Measurements from ENCODE around the gene ELOVL5.

The ELOVL5 gene

DNA sequence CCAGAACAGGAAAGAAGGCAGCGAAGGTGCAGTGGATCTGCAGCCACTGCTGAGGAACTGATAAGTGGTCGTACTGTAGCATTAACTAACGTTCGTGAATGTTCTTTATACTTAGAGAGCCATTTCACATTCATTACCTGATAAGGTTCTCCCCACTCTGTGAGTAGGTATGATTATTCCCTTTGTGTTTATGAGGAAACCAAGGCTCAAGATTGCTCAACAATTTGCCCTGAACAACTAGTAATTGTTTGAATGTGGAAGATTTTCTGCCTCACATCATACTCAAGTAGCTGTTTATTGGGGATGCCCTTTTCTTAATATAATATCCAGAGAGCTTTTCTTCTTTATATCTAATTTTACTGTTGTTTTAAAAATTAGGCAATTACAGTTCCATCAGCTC, 24.9 kb upstream of the ELOVL5 start:
- H3K4me3 ChIP-seq (ENCODE audit: low read depth, low read length): no peak overlapping the region
- H3K27ac ChIP-seq: no peak overlapping the region
- H3K36me3 ChIP-seq: no peaks in the 10 kb centered on the region
- no peaks in the 10 kb centered on the region for H3K9me3 ChIP-seq (ENCODE audit: severe bottlenecking)
- no peak for DNase-seq
- no peaks in the 10 kb centered on the region for H3K27me3 ChIP-seq (ENCODE audit: insufficient read depth, low read depth, severe bottlenecking)
- TF ChIP-seq, protein P1, sequence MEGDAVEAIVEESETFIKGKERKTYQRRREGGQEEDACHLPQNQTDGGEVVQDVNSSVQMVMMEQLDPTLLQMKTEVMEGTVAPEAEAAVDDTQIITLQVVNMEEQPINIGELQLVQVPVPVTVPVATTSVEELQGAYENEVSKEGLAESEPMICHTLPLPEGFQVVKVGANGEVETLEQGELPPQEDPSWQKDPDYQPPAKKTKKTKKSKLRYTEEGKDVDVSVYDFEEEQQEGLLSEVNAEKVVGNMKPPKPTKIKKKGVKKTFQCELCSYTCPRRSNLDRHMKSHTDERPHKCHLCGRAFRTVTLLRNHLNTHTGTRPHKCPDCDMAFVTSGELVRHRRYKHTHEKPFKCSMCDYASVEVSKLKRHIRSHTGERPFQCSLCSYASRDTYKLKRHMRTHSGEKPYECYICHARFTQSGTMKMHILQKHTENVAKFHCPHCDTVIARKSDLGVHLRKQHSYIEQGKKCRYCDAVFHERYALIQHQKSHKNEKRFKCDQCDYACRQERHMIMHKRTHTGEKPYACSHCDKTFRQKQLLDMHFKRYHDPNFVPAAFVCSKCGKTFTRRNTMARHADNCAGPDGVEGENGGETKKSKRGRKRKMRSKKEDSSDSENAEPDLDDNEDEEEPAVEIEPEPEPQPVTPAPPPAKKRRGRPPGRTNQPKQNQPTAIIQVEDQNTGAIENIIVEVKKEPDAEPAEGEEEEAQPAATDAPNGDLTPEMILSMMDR (IDR thresholded peaks at IDR 0.05; ENCODE audit: low read depth, low read length): no peak

DNA sequence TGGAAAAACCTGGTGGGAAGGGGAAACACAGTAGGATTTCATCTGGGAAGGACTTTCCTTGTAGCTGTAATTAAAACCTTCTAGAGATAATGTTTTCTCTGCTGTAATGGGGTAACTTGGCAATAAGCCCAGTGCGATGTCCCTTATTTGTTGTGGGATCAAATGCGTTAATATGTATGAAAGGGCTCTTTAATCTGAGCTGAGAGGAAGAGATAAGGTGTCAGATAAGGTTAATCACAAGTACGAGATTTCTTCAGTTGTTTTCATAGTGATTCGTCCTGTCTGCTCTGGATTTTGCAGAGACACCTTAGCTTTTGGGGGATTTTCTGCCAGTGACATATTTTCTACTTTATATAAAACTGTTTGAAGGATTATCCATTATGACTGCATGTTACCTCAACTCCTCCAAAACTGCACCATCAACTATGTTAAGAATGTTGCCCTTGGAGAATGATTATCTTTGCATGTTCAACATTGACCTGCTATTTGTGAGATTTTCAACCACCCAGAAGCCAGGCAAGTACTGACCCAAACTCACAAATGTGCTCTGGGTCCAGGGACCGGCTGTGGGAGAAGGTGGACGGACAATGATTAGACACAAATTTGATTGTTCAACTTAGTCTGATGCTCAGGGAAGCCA, 21.2 kb upstream of the ELOVL5 start:
- H3K4me3 ChIP-seq (ENCODE audit: low read depth, low read length): no peak overlapping the region
- no peaks in the 10 kb centered on the region for H3K27me3 ChIP-seq (ENCODE audit: insufficient read depth, low read depth, severe bottlenecking)
- no peaks in the 10 kb centered on the region for H3K9me3 ChIP-seq (ENCODE audit: severe bottlenecking)
- no peak for DNase-seq
- H3K27ac ChIP-seq: no peak overlapping the region
- TF ChIP-seq, protein P1 (IDR thresholded peaks at IDR 0.05; ENCODE audit: low read depth, low read length): no peak
- no peaks in the 10 kb centered on the region for H3K36me3 ChIP-seq

DNA sequence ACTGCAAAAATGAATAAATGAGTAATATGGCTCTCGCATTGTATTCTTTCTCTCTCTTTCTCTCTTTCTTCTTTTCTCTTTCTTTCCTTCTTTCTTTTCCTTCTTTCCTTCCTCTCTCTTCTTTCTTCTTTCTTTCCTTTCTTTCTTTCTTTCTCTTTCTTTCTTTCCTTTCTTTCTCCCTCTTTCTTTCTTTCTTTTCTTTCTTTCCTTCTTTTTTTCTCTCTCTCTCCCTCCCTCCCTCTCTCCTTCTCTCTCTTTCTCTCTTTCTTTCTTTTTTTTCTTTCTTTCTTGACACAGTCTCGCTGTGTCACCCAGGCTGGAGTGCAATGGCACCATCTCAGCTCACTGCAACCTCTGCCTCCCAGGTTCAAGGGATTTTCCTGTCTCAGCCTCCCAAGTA, 20.3 kb upstream of the ELOVL5 start:
- no peaks in the 10 kb centered on the region for H3K36me3 ChIP-seq
- H3K9me3 ChIP-seq (ENCODE audit: severe bottlenecking): no peaks in the 10 kb centered on the region
- H3K4me3 ChIP-seq (ENCODE audit: low read depth, low read length): no peak overlapping the region
- H3K27me3 ChIP-seq (ENCODE audit: insufficient read depth, low read depth, severe bottlenecking): no peaks in the 10 kb centered on the region
- TF ChIP-seq, protein P1 (IDR thresholded peaks at IDR 0.05; ENCODE audit: low read depth, low read length): no peak
- no peak for DNase-seq
- H3K27ac ChIP-seq: no peak overlapping the region

DNA sequence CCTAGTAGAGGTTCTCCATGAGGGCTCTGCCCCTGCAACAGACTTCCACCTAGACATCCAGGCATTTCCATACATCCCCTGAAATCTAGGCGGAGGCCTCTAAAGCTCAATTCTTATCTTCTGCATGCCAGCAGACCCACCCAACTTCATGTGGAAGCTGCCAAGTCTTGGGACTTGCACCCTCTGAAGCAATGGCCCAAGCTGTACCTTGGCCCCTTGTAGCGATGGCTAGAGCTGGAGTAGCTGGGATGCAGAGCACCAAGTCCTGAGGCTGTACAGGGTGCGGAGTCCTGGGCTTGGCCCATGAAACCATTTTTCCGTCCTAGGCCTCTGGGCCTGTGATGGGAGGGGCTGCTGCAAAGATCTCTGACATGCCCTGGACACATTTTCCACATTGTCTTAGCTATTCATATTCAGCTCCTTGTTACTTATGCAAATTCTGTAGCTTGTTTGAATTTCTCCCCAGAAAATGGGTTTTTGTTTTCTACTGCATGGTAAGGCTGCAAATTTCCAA, 17.4 kb upstream of the ELOVL5 start:
- Histone ChIP-seq H3K36me3 (no peaks in the 10 kb centered on the region), H3K27me3 (ENCODE audit: insufficient read depth, low read depth, severe bottlenecking) (no peaks in the 10 kb centered on the region), H3K9me3 (ENCODE audit: severe bottlenecking) (peaks cover 7% of the 10 kb centered on the region), H3K27ac (no peak overlapping the region), H3K4me3 (ENCODE audit: low read depth, low read length) (no peak overlapping the region)
- TF ChIP-seq, protein P1 (IDR thresholded peaks at IDR 0.05; ENCODE audit: low read depth, low read length): no peak
- no peak for DNase-seq

DNA sequence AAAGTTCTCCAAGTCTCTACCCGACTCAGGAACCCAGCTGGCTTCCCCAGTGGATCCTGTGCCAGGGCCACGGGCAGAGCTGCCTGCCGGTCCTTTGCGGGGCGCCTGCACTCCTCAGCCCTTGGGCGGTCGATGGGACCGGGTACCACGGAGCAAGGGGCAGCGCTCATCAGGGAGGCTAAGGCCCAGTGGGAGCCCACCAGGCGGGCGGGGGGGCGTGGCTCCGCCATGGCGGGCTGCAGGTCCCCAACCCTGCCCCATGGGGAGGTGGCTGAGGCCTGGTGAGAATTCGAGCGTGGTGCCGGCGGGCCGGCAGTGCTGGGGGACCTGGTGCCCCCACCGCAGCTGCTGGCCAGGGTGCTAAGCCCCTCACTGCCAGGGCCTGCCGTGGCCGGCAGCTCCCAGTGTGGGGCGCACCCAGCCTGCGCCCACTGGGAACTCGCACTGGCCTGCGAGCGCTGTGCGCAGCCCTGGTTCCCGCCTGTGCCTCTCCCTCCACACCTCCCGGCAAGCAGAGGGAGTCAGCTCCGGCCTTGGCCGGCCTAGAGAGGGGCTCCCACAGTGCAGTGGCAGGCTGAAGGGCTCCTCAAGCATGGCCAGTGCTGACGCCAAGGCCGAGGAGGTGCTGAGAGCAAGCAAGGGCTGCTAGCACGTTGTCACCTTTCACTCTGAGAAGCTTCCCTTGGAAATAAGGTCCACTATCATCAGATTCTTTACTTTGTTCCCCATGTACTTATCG, 14.8 kb upstream of the ELOVL5 start:
- DNase-seq: no peak
- TF ChIP-seq, protein P1 (IDR thresholded peaks at IDR 0.05; ENCODE audit: low read depth, low read length): no peak
- H3K36me3 ChIP-seq: no peaks in the 10 kb centered on the region
- peaks cover 7% of the 10 kb centered on the region for H3K9me3 ChIP-seq (ENCODE audit: severe bottlenecking)
- H3K4me3 ChIP-seq (ENCODE audit: low read depth, low read length): no peak overlapping the region
- H3K27me3 ChIP-seq (ENCODE audit: insufficient read depth, low read depth, severe bottlenecking): no peaks in the 10 kb centered on the region
- H3K27ac ChIP-seq: no peak overlapping the region

Measured in WERI-Rb-1 (cell line).